GM06990 (cell line): ENCODE data around the gene TSEN15.
"Not testable (repeated sequence)": the region's sequence is repeated elsewhere in the genome, so short reads cannot be mapped to it uniquely, and the experiment has no call there.

Source experiments
- DNase-seq: peaks from one replicate; pipeline ENCODE4 v3.0.0-alpha.2; 2011; ENCODE audit not compliant: insufficient read length; ENCODE audit errors: extremely low read depth
- H3K27me3 ChIP-seq: replicated peaks from 2 replicates; pipeline ENCODE4 v1.6.0; 2011; ENCODE audit warnings: low read length; ENCODE audit not compliant: control insufficient read depth, insufficient read depth
- H3K36me3 ChIP-seq: 2 replicates; pipeline ENCODE4 v1.5.1; 2011; ENCODE audit warnings: low read length; ENCODE audit not compliant: control insufficient read depth, insufficient read depth
- H3K4me3 ChIP-seq: replicated peaks from 2 replicates; pipeline ENCODE4 v1.5.1; 2011; ENCODE audit warnings: low read depth, mild to moderate bottlenecking, control low read depth, low read length
- CTCF ChIP-seq: IDR thresholded peaks from 2 replicates; pipeline ENCODE4 v1.5.1; 2011; ENCODE audit warnings: low read length, control low read depth, mild to moderate bottlenecking, inconsistent platforms; ENCODE audit not compliant: insufficient read depth, poor library complexity, severe bottlenecking

Gene TSEN15

GRCh38 chr1:184035719-184036516 is 15.6 kb upstream of the TSEN15 start:
- DNase-seq: no peak
- Histone ChIP-seq H3K4me3 (no peak overlapping the region), H3K27me3 (peaks cover 2% of the 10 kb centered on the region), H3K36me3 (no peaks in the 10 kb centered on the region)
- TF ChIP-seq CTCF: no peak

- Histone ChIP-seq H3K27me3 (peaks cover 2% of the 10 kb centered on the region), H3K4me3 (peak overlapping the region; percentile 35), H3K36me3 (no peaks in the 10 kb centered on the region)
- TF ChIP-seq CTCF: no peak
- DNase-seq: peak; percentile 27
Observed at GRCh38 chr1:184036517-184036949, 15.0 kb upstream of the TSEN15 start.

GRCh38 chr1:184037849-184038591 is 13.5 kb upstream of the TSEN15 start:
- H3K36me3 ChIP-seq: no peaks in the 10 kb centered on the region
- no peak for TF ChIP-seq CTCF
- DNase-seq: no peak
- H3K4me3 ChIP-seq: peak overlapping the region; percentile 16; the same call in 1 of the 2 replicates
- H3K27me3 ChIP-seq: peaks cover 2% of the 10 kb centered on the region

- H3K4me3 ChIP-seq: no peak overlapping the region
- H3K27me3 ChIP-seq: peaks cover 2% of the 10 kb centered on the region
- TF ChIP-seq CTCF: no peak
- DNase-seq: no peak
- H3K36me3 ChIP-seq: no peaks in the 10 kb centered on the region
Observed at GRCh38 chr1:184039126-184039525, 12.4 kb upstream of the TSEN15 start.

GRCh38 chr1:184041731-184042130 is 9.8 kb upstream of the TSEN15 start:
- no peak overlapping the region for H3K4me3 ChIP-seq

GRCh38 chr1:184043315-184043714 is 8.2 kb upstream of the TSEN15 start:
- not testable (repeated sequence) for H3K4me3 ChIP-seq, DNase-seq, H3K36me3 ChIP-seq, H3K27me3 ChIP-seq

More at GRCh38 chr1:184041731-184042130, 9.8 kb upstream of the TSEN15 start:
- DNase-seq: no peak
- no peaks in the 10 kb centered on the region; the same call in 1 of the 2 replicates for H3K27me3 ChIP-seq
- no peaks in the 10 kb centered on the region for H3K36me3 ChIP-seq
- TF ChIP-seq CTCF: no peak
